GM12875 (cell line): ENCODE data around the gene ESR2.

ENCODE experiments used
- H3K4me3 ChIP-seq: one replicate; pipeline ENCODE4 v1.5.1; 2011; ENCODE audit warnings: low read depth, low read length, control low read depth
- CTCF ChIP-seq: IDR thresholded peaks from 2 replicates; pipeline ENCODE4 v1.5.1; 2011; ENCODE audit warnings: low read depth, mild to moderate bottlenecking, control low read depth, inconsistent platforms, low read length, moderate library complexity, borderline replicate concordance; ENCODE audit not compliant: insufficient read depth

ESR2 gene

GRCh38 chr14:64061706-64062105 lies 232.5 kb downstream of the ESR2 start:
- TF ChIP-seq CTCF, result no peak
- no peak overlapping the region for H3K4me3 ChIP-seq

GRCh38 chr14:64061115-64061514 lies 233.1 kb downstream of the ESR2 start:
- H3K4me3 ChIP-seq, result no peak overlapping the region
- no peak for TF ChIP-seq CTCF

- H3K4me3 ChIP-seq, result no peak overlapping the region
- peak; percentile 63 for TF ChIP-seq CTCF
Observed at GRCh38 chr14:64060648-64061096, 233.5 kb downstream of the ESR2 start.

- H3K4me3 ChIP-seq, result no peak overlapping the region
- no peak for TF ChIP-seq CTCF
Observed at GRCh38 chr14:64060199-64060545, 234.0 kb downstream of the ESR2 start.

- TF ChIP-seq CTCF, result no peak
- H3K4me3 ChIP-seq, result no peak overlapping the region
Observed at GRCh38 chr14:64059454-64060198, 234.5 kb downstream of the ESR2 start.

- no peak overlapping the region for H3K4me3 ChIP-seq
- TF ChIP-seq CTCF, result no peak
Observed at GRCh38 chr14:64053694-64054669, 240.2 kb downstream of the ESR2 start.
